Spleen (tissue), 11 donors: ENCODE measurements around the gene SMAD3. TPM values are rescaled to one million over a fixed set of nuclear protein-coding genes. Genes with fewer than 3 reads are reported as not detected.

Source experiments
- DNase-seq: peaks from one replicate; pipeline ENCODE4 v3.0.0-alpha.2; 2020
- H3K27ac ChIP-seq, 8 donors: fragments of 200-600 bp; sonication (generic) in 7 of 8; 1 replicate in 4 of 8; 2 replicates in 4 of 8; pipeline versions ENCODE4 v1.5.0 to v1.8.0; 2016 to 2021; ENCODE audit warnings: inconsistent platforms in 4 of 8, mild to moderate bottlenecking in 4 of 8, moderate library complexity in 1 of 8
- H3K27me3 ChIP-seq, 7 donors: fragments of 200-600 bp; sonication (generic) in 6 of 7; replicated peaks in 1 of 7; 1 replicate in 4 of 7; 2 replicates in 3 of 7; pipeline versions ENCODE4 v1.5.0 to v1.8.0; 2016 to 2021; ENCODE audit warnings: inconsistent platforms in 3 of 7, mild to moderate bottlenecking in 1 of 7
- H3K36me3 ChIP-seq, 6 donors: fragments of 200-600 bp; sonication (generic) in 5 of 6; 1 replicate in 4 of 6; 2 replicates in 2 of 6; pipeline versions ENCODE4 v1.5.0 to v1.8.0; 2016 to 2021; ENCODE audit warnings: inconsistent platforms in 2 of 6
- H3K4me1 ChIP-seq, 6 donors: fragments of 200-600 bp; sonication (generic) in 5 of 6; 1 replicate in 3 of 6; 2 replicates in 3 of 6; pipeline versions ENCODE4 v1.5.0 to v1.8.0; 2016 to 2021; ENCODE audit warnings: inconsistent platforms in 3 of 6
- H3K4me3 ChIP-seq, 8 donors: fragments of 200-600 bp; sonication (generic) in 7 of 8; 1 replicate in 4 of 8; 2 replicates in 4 of 8; pipeline versions ENCODE4 v1.5.0 to v1.8.0; 2016 to 2021; ENCODE audit warnings: inconsistent platforms in 4 of 8, mild to moderate bottlenecking in 4 of 8, moderate library complexity in 2 of 8
- H3K9me3 ChIP-seq, 8 donors: fragments of 200-600 bp; sonication (generic) in 7 of 8; 1 replicate in 4 of 8; 2 replicates in 4 of 8; pipeline versions ENCODE4 v1.5.0 to v1.8.0; 2016 to 2021; ENCODE audit warnings: inconsistent platforms in 4 of 8
- POLR2A ChIP-seq, 3 donors: fragments of 450-650 bp; IDR thresholded peaks; one replicate each; pipeline ENCODE4 v1.5.1; 2017; ENCODE audit warnings: antibody characterized with exemption in 3 of 3, mild to moderate bottlenecking in 1 of 3
- POLR2AphosphoS5 ChIP-seq, 3 donors: sonication (generic); formaldehyde crosslinking; IDR thresholded peaks; one replicate each; pipeline ENCODE4 v1.5.1; 2017; ENCODE audit warnings: antibody characterized with exemption in 3 of 3
- WGBS, 5 donors: extraction: QIAGEN DNeasy Blood & Tissue Kit in 3 of 5; methylation state at CpG; one replicate each; pipeline versions ENCODE4 v1.1.5 to v1.1.7; 2013 to 2018; 5-methylcytosine and 5-hydroxymethylcytosine counted together
- intact Hi-C: fragments of 100-400 bp; cut with DNase I; formaldehyde crosslinking; loops from one replicate; pipeline ENCODE4 v1.15.0; 2023; ENCODE audit warnings: low total_unique reads
- polyA plus RNA-seq, 3 donors: library from polyadenylated mRNA; stranded (reverse); fragments of 200-250 nt; gene quantifications; one replicate each; pipeline ENCODE4 v1.2.1, GENCODE V29; 2013
- total RNA-seq, 7 donors: library from RNA; depleted of rRNA in 3 of 7; stranded (reverse); fragments of >200 nt in 3 of 7; fragmentation: NEBNext Ultra II Directional in 4 of 7; extraction: Animal tissue kit (Norgen Biotek cat#: 25700) in 4 of 7; gene quantifications; one replicate each; pipeline versions ENCODE4 v1.1.0 to v1.2.1, GENCODE V29; 2016 to 2021
- TF ChIP-seq, protein P1 (sequence below), 11 experiments: fragments of 200-600 bp in 7 of 11; fragments of 450-650 bp in 4 of 11; sonication (generic) in 4 of 11; IDR thresholded peaks in 8 of 11; conservative IDR thresholded peaks in 3 of 11; 1 replicate in 7 of 11; 2 replicates in 4 of 11; pipeline versions ENCODE4 v1.4.0 to v1.8.0; 2016 to 2021; ENCODE audit warnings: antibody characterized with exemption in 11 of 11, inconsistent platforms in 4 of 11, mild to moderate bottlenecking in 1 of 11
- donor health status: healthy with polysubstance abuse.
- donor health status: DM: no; HTN: no; CAD: no; lungs with moderate emphysema.
- donor health status: DM: no; HTN: no; CAD: no.
- donor health status: Bipolar disorder and iron deficiency.
- donor health status: healthy.
- donor health status: DM: no; HTN: no; CAD: no.
- donor health status: DM: yes; HTN: yes; CAD: no.

Gene SMAD3
- total and polyA plus RNA-seq, 10 donors, result 8.3 to 78.4 (median 33.7) TPM

DNA sequence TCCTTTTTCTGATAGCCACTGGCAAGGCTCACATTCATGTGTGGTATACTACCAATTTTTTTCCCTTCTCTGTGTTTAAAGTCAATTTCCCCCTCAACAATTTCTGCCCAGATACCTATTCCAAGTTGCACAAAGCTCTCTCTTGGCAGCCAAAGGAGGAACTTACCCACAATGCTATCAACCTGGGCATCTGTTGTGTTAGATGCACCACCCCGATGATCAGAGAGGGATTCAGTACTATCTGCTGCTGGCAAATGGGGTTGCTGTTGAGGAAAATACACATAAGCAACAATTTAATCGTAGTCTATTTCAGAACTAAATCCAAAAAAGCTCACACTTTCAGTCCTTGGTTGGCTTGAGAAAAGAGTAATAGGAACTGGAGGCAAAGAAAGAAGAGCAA, 143.0 kb downstream of the SMAD3 start:
- intact Hi-C loops, result no loop called here
- Histone ChIP-seq H3K9me3 (no peaks in the 10 kb centered on the region), H3K36me3 (peaks cover 0 to 62% (median 13%) of the 10 kb centered on the region in 6 donors), H3K4me1 (no peaks in the 10 kb centered on the region), H3K4me3 (no peak overlapping the region), H3K27ac (no peak overlapping the region), H3K27me3 (no peaks in the 10 kb centered on the region)
- no peak for DNase-seq
- TF ChIP-seq, protein P1, sequence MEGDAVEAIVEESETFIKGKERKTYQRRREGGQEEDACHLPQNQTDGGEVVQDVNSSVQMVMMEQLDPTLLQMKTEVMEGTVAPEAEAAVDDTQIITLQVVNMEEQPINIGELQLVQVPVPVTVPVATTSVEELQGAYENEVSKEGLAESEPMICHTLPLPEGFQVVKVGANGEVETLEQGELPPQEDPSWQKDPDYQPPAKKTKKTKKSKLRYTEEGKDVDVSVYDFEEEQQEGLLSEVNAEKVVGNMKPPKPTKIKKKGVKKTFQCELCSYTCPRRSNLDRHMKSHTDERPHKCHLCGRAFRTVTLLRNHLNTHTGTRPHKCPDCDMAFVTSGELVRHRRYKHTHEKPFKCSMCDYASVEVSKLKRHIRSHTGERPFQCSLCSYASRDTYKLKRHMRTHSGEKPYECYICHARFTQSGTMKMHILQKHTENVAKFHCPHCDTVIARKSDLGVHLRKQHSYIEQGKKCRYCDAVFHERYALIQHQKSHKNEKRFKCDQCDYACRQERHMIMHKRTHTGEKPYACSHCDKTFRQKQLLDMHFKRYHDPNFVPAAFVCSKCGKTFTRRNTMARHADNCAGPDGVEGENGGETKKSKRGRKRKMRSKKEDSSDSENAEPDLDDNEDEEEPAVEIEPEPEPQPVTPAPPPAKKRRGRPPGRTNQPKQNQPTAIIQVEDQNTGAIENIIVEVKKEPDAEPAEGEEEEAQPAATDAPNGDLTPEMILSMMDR (IDR thresholded peaks at IDR 0.05 in 8 of 11, conservative IDR thresholded peaks at IDR 0.05 in 3 of 11), result no peak
- no peak for TF ChIP-seq POLR2AphosphoS5 (IDR thresholded peaks at IDR 0.05)
- TF ChIP-seq POLR2A (IDR thresholded peaks at IDR 0.05), result no peak
- 52 to 84% (median 57%) methylated on average over 2 of the region's 2 CpGs for WGBS, 5 donors

DNA sequence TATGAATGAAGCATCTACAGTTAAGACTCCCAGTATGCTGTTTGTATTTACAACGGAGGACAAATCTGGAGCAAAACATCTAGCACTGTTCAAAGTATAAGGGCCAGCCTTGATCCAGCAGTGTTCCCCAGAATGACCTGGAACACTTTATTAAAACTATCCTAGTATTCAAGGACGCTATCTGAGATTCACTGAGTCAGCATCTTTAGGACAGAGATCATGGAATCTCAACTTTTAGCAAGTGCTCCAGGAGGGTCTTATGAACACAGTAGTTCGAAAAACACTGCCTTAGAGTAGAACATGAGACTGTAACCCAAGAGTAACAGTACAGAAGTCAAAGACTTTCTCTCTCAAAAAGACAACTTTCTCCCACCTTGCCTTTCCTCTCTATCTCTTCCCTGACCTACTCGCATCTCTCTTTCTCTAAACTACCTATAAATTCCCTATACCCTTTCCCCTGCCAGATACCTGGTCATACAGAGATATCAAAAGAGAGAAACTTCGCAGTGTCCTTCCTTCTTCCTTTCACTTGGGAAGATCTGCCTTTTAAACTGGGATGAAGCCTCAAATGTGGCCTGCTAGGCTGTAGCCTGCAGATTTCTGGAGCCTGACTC, 145.3 kb downstream of the SMAD3 start:
- no peak overlapping the region for H3K4me3 ChIP-seq
- H3K27ac ChIP-seq, result no peak overlapping the region
- peaks cover 0 to 42% (median 13%) of the 10 kb centered on the region in 6 donors for H3K36me3 ChIP-seq
- TF ChIP-seq POLR2AphosphoS5 (IDR thresholded peaks at IDR 0.05) (no peak), POLR2A (IDR thresholded peaks at IDR 0.05) (no peak)
- TF ChIP-seq, protein P1 (IDR thresholded peaks at IDR 0.05 in 8 of 11, conservative IDR thresholded peaks at IDR 0.05 in 3 of 11), result no peak
- H3K4me1 ChIP-seq, result no peaks in the 10 kb centered on the region
- 89 to 94% (median 93%) methylated on average over 5 of the region's 5 CpGs for whole genome bisulfite sequencing, 5 donors
- no peak for DNase-seq
- no peaks in the 10 kb centered on the region for H3K9me3 ChIP-seq
- H3K27me3 ChIP-seq, result no peaks in the 10 kb centered on the region
- intact Hi-C loops, result no loop called here

DNA sequence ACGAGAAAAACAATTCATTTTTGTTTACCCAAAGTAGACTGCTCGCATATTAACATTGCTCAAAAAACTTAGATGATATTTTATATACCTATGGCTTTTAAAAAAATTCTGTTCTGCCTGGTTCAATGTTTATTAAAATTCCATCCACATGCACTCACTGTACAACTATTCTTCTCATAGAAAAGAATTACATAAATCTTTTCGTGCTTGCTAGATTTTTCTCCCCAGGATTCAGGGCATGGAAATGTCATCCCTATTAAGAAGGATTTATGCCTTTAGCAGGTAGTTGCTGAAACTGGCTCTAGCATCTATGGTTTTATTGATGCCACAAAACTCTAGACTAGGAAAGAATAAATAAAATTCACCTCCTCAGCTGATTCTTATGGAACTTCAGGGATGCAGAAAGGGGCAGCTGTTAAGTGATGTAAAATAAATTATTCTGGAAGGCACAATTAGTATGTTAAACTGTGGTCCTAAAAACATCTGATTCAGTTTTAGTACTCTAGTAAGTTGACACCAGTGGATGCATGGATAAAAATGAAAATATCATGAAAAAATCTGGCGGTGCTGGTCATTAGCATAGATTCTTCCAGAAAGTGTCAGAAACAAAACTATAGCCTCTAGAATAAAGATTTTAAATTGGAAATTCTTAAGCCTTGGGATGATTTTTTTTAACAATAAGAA, 147.4 kb downstream of the SMAD3 start:
- no peak for DNase-seq
- Histone ChIP-seq H3K9me3 (no peaks in the 10 kb centered on the region), H3K27ac (no peak overlapping the region), H3K4me3 (no peak overlapping the region), H3K36me3 (peaks cover 0 to 28% (median 13%) of the 10 kb centered on the region in 6 donors), H3K27me3 (no peaks in the 10 kb centered on the region), H3K4me1 (no peaks in the 10 kb centered on the region)
- WGBS, 5 donors, result 88 to 98% (median 96%) methylated on average over 4 of the region's 4 CpGs
- intact Hi-C loops, result no loop called here
- TF ChIP-seq POLR2AphosphoS5 (IDR thresholded peaks at IDR 0.05) (no peak), POLR2A (IDR thresholded peaks at IDR 0.05) (no peak)
- TF ChIP-seq, protein P1 (IDR thresholded peaks at IDR 0.05 in 8 of 11, conservative IDR thresholded peaks at IDR 0.05 in 3 of 11), result no peak

DNA sequence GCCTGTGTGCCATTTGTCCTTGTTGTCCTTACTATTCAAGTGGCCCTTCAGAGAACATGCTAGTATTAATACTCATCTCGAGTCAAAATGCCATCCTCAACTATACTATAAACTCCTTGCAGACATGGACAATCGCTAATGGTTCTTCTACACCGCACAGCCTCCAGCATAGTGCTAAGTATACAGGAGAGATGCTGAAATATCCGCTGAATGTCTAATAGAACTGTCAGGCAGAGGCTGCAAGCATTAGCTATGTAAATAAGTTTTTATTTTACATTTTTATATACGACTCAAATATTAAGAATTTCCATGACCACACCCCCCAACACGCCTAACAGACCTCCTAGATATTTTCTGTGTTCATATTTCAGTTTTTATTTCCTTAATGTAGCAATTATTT, 149.7 kb downstream of the SMAD3 start:
- Histone ChIP-seq H3K9me3 (no peaks in the 10 kb centered on the region), H3K4me3 (no peak overlapping the region), H3K27me3 (no peaks in the 10 kb centered on the region), H3K27ac (no peak overlapping the region), H3K36me3 (peaks cover 0 to 29% (median 3%) of the 10 kb centered on the region in 6 donors), H3K4me1 (no peaks in the 10 kb centered on the region)
- TF ChIP-seq POLR2A (IDR thresholded peaks at IDR 0.05) (no peak), POLR2AphosphoS5 (IDR thresholded peaks at IDR 0.05) (no peak)
- TF ChIP-seq, protein P1 (IDR thresholded peaks at IDR 0.05 in 8 of 11, conservative IDR thresholded peaks at IDR 0.05 in 3 of 11), result no peak
- no peak for DNase-seq
- intact Hi-C loops, result no loop called here
- 80 to 91% (median 83%) methylated on average over 6 of the region's 6 CpGs for WGBS, 5 donors
